ENCODE measurements around the gene KRT31.
"Not testable (repeated sequence)": the region's sequence is repeated elsewhere in the genome, so short reads cannot be mapped to it uniquely, and the experiment has no call there.

The KRT31 gene

GRCh38 chr17:41347869-41348760, 49.3 kb downstream of the KRT31 start:
- H3K27ac ChIP-seq (ENCODE audit: low read depth, low read length), result no peak overlapping the region

GRCh38 chr17:41346421-41346820, 51.0 kb downstream of the KRT31 start:
- H3K27me3 ChIP-seq (ENCODE audit: control insufficient read depth, insufficient read depth, low read length); H3K9ac ChIP-seq (ENCODE audit: low read length); H3K36me3 ChIP-seq (ENCODE audit: control insufficient read depth, insufficient read depth, low read length); H3K4me3 ChIP-seq (ENCODE audit: low read length); H3K4me1 ChIP-seq (ENCODE audit: control insufficient read depth, insufficient read depth, low read length); H3K27ac ChIP-seq (ENCODE audit: low read depth, low read length): not testable (repeated sequence)

More at GRCh38 chr17:41347869-41348760, 49.3 kb downstream of the KRT31 start:
- no peak overlapping the region for H3K4me3 ChIP-seq (ENCODE audit: low read length)
- no peak overlapping the region for H3K9ac ChIP-seq (ENCODE audit: low read length)
- no peaks in the 10 kb centered on the region for H3K4me1 ChIP-seq (ENCODE audit: control insufficient read depth, insufficient read depth, low read length)
- no peaks in the 10 kb centered on the region for H3K27me3 ChIP-seq (ENCODE audit: control insufficient read depth, insufficient read depth, low read length)
- H3K36me3 ChIP-seq (ENCODE audit: control insufficient read depth, insufficient read depth, low read length), result no peaks in the 10 kb centered on the region

GRCh38 chr17:41345992-41346391, 51.4 kb downstream of the KRT31 start:
- H3K27ac ChIP-seq (ENCODE audit: low read depth, low read length), result no peak overlapping the region
- no peak overlapping the region for H3K4me3 ChIP-seq (ENCODE audit: low read length)
- no peaks in the 10 kb centered on the region for H3K36me3 ChIP-seq (ENCODE audit: control insufficient read depth, insufficient read depth, low read length)

More at GRCh38 chr17:41345992-41346391, 51.4 kb downstream of the KRT31 start:
- Histone ChIP-seq H3K4me1 (ENCODE audit: control insufficient read depth, insufficient read depth, low read length) (no peaks in the 10 kb centered on the region), H3K9ac (ENCODE audit: low read length) (no peak overlapping the region), H3K27me3 (ENCODE audit: control insufficient read depth, insufficient read depth, low read length) (no peaks in the 10 kb centered on the region)

Data from rectal smooth muscle tissue (tissue), 1 donor.